GM23248 (cell line): ENCODE results near the gene PGRMC2.

Source experiments
- EZH2 ChIP-seq: fragments of 200-600 bp; sonication (generic); IDR thresholded peaks from 2 replicates; pipeline ENCODE4 v1.6.1; 2018; ENCODE audit warnings: antibody characterized with exemption, mild to moderate bottlenecking; ENCODE audit not compliant: insufficient read depth, poor library complexity, severe bottlenecking
- EZH2phosphoT487 ChIP-seq: fragments of 200-600 bp; sonication (generic); IDR thresholded peaks from 2 replicates; pipeline ENCODE4 v1.6.1; 2018; ENCODE audit warnings: antibody characterized with exemption, moderate library complexity, mild to moderate bottlenecking, low read depth; ENCODE audit not compliant: insufficient read depth

GRCh38 chr4:128277856-128278255 lies 9.8 kb downstream of the PGRMC2 start:
- no peak for TF ChIP-seq EZH2phosphoT487
- TF ChIP-seq EZH2, result no peak
